HT1080 (cell line): ENCODE measurements around the gene INS. TPM values are rescaled to one million over a fixed set of nuclear protein-coding genes. Genes with fewer than 3 reads are reported as not detected.
"Not testable (repeated sequence)": the region's sequence is repeated elsewhere in the genome, so short reads cannot be mapped to it uniquely, and the experiment has no call there.

Experiments used
- DNase-seq: peaks from one replicate; pipeline ENCODE4 v3.0.0-alpha.2; 2015; ENCODE audit warnings: low read depth
- total RNA-seq: library from RNA; depleted of rRNA; stranded (reverse); fragments of >200 nt; shearing (Covaris generic); gene quantifications from 2 replicates; pipeline ENCODE4 v1.2.3, GENCODE V29; 2014

Gene INS
- total RNA-seq, 1 experiment from 2014 or later: not detected

GRCh38 chr11:2199466-2200341 lies 38.7 kb upstream of the INS start:
- no peak for DNase-seq

DNA sequence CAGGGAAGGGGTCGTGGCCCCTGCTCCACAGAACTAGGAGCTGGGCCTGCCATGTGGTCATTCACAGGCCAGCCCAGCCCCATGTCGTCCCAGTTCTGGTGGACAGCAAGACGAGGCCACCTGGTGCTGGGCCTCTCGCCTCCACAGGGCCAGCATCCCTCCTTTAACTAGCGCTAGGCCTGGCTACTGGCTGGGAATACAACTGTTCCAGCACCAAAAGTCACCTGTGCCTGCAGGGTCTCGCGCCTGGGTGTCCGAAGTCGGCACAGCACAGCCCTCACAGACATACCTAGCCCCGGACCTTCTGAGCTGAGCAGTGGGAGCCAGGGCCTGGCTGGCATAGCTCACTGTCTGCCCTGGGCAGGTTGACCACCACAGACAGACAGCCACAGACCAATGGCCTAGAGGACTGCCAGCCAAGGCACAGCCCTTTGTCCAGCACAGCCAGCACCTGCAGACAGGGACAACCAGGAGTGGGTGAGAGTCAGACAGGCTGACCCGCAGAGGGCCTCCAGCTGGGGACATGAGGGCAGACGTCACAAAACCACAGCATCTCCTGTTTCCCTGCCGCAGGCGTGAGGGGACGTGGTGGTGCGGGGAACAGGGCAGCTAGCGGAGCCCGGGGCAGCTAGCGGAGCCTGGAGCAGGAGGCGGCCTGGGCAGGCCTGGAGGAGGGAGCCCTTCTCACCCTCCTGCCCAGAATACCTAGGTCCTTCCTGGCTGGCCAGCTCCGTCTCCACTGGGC lies 37.8 kb upstream of the INS start:
- no peak for DNase-seq

DNA sequence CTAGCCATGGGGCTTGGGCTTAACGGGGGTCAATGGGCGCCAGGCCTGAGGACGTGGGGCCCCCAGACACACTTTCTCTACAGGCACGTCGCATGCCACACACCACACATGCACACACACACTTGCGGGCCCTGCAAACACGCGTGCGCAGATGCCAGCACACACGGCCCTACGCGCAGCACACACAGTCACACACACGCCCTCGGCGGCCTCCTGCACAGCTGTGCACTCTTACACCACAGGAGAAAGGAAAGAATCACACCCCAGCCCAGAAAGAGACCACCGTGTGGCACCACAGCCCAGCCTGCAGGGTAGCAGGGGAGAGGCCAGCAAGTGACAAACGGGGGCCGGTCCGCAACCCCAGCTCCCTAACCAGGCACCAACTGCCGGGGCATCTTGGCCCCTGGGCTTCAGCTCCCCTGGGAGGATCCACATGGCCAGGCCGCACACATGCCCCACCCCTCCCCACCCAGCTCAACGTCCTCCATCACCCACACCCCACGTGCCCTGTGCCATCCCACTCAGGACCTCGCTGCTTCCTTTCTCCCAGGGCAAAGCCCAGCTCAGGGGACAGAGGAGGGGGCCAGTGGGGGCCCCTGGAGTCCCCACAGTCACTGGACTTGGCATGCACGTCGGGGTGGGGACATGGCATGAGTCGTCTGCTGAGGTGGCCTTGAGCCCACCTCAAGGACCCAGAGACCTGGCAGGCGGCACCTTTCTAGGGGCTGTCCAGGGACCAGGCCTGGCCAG lies 36.9 kb upstream of the INS start:
- DNase-seq: no peak

DNA sequence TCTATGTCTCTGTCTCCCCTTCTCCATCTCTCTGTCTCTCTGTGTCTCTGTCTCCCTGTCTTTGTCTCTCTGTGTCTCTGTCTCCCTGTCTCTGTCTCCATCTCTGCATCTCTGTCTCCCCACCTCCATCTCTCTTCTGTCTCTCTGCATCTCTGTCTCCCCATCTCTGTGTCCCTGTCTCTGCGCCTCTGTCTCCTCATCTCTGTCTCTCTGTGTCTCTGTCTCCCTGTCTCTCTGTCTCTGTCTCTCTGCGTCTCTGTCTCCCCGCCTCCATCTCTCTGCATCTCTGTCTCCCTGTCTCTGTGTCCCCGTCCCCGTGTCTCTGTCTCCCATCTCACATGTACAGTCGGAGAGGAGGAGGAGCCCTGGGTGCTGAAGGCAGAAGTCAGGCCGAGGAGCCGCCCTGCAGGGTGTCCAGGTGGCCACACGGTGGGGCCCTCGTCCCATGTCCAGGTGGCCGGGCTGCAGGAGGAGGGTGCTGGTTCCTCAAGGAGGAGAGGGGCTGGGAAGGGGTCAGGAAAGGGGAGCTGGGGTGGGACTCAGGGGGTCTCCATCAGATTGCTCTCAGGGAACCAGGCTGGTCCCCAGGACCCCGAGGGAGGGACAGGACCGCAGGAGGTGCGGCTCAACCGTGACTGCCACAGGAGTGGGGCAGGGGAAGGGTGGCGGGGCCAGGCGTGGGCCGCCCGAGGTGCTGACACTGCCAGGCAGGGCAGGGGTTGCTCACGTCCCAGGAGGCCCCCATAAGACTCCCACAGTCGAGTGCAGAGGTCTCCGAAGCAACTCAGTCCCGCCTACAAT lies 36.2 kb upstream of the INS start:
- DNase-seq: peak; percentile 59

GRCh38 chr11:2195756-2196088 lies 34.7 kb upstream of the INS start:
- no peak for DNase-seq

GRCh38 chr11:2194877-2195755 lies 34.1 kb upstream of the INS start:
- DNase-seq: no peak

GRCh38 chr11:2193888-2194595 lies 33.0 kb upstream of the INS start:
- not testable (repeated sequence) for DNase-seq

DNA sequence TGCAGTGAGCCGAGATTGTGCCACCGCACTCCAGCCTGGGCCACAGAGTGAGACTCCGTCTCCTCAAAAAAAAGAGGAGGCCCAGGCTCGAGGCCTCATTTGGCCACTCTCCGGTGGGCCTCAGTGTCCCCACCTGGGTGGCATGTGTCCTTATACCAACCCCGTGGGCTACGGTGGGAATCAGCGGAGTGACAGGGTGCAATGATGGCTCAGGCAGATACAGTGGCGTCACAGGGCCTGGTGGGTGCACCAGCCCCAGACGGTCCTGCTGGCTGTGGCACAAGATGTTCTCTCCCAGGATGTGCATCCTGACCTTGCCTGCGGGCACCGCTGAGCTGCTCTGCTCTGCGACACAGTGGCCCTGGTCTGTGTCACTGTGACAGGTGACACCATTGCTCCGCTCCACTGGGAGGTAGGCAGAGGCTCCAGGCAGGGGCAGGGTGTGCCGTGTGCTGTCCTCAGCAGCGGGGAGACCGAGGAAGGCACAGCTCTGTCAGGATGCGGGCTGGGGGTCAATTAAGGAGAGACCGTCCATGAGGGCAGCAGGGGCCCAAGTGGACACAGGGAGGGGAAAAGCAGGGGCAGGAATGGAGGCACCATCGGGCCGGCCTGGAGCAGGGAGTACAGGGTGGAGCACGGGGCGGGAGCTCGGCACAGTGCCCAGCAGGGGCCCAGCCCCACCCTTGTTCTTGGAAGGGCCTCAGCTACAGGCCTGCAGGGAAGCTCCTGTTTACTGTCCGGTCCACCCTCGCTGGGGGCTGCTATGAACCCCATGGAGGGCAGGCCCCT lies 32.3 kb upstream of the INS start:
- DNase-seq: no peak

- no peak for DNase-seq
Measured at GRCh38 chr11:2192435-2192834, 31.4 kb upstream of the INS start.

- DNase-seq: no peak
Measured at GRCh38 chr11:2191883-2192282, 30.9 kb upstream of the INS start.

- no peak for DNase-seq
Measured at GRCh38 chr11:2190657-2191471, 29.9 kb upstream of the INS start.

DNA sequence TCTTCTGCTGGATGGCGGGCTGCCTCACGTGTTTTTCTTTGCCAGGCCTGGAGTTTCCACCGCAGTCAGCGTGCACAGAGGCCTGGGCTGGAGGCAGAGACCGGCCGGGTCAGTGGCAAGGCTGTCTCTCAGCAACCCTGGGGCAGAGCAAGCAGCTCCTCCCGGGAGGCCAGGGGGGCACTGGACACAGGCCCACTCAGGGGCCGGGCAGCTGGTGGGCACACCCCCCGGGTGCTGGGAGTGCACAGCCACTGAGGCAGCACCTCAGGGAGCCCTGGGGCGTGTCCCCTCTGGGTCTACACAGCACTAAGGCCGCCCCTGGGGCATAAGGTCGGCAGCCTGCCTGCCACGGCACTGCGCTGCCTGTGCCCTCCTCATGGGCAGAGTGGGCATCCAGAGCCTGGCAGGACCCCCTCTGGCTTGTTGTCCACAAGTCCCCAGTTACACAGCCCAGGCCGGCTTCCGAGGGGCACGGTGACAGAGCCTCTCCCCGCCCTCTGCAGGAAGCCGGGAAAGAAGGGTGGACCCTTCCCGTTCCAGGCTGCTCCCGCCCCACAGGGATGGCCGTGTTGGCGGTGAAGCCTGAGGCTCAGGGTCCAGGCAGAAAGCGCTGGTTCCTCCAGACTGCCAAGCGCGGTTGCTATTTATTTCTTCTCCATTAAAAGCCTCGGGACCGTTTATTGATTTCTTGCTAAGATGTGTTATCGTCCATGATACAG lies 29.1 kb upstream of the INS start:
- no peak for DNase-seq

- no peak for DNase-seq
Measured at GRCh38 chr11:2188745-2189144, 27.7 kb upstream of the INS start.

- DNase-seq: no peak
Measured at GRCh38 chr11:2187280-2187707, 26.3 kb upstream of the INS start.

GRCh38 chr11:2186669-2187279 lies 25.8 kb upstream of the INS start:
- no peak for DNase-seq

GRCh38 chr11:2185324-2186085 lies 24.5 kb upstream of the INS start:
- no peak for DNase-seq
